ENCODE measurements around the gene TMEM40.

The TMEM40 gene

GRCh38 chr3:12774619-12775018 lies 15.6 kb upstream of the TMEM40 start:
- Histone ChIP-seq H3K36me3 (ENCODE audit: control insufficient read depth in 1 of 2, insufficient read depth in 2 of 2, low read length in 2 of 2) (no peaks in the 10 kb centered on the region), H3K4me3 (ENCODE audit: low read depth in 1 of 2, low read length in 2 of 2) (no peak overlapping the region), H3K27me3 (ENCODE audit: low read depth, low read length) (no peaks in the 10 kb centered on the region), H3K27ac (ENCODE audit: low read length) (no peak overlapping the region), H3K9me3 (ENCODE audit: control insufficient read depth in 1 of 2, low read length in 2 of 2) (no peaks in the 10 kb centered on the region), H3K4me1 (ENCODE audit: control insufficient read depth in 1 of 2, insufficient read depth in 2 of 2, low read length in 2 of 2) (no peaks in the 10 kb centered on the region)

DNA sequence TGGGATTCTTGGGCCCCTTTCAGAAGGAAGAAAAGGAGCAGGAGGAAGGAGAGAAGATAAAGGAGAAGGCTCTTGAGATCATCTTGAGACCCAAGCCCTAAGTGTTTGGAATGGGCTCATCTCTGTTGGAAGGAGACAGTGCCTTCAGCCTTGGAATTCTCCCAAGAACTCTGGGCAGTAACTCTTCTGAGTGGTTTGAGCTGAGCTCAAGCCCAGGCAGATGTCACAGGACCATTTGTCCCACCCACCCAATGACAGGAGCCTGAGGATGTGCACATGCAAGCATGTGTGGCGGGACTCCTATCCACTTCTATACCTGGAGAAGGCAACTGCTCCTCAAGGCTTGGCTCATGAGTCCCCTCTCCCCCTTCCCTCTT lies 14.6 kb upstream of the TMEM40 start:
- Histone ChIP-seq H3K4me1 (ENCODE audit: control insufficient read depth in 1 of 2, insufficient read depth in 2 of 2, low read length in 2 of 2) (no peaks in the 10 kb centered on the region), H3K9me3 (ENCODE audit: control insufficient read depth in 1 of 2, low read length in 2 of 2) (no peaks in the 10 kb centered on the region), H3K4me3 (ENCODE audit: low read depth in 1 of 2, low read length in 2 of 2) (no peak overlapping the region), H3K36me3 (ENCODE audit: control insufficient read depth in 1 of 2, insufficient read depth in 2 of 2, low read length in 2 of 2) (no peaks in the 10 kb centered on the region), H3K27me3 (ENCODE audit: low read depth, low read length) (no peaks in the 10 kb centered on the region), H3K27ac (ENCODE audit: low read length) (no peak overlapping the region)

DNA sequence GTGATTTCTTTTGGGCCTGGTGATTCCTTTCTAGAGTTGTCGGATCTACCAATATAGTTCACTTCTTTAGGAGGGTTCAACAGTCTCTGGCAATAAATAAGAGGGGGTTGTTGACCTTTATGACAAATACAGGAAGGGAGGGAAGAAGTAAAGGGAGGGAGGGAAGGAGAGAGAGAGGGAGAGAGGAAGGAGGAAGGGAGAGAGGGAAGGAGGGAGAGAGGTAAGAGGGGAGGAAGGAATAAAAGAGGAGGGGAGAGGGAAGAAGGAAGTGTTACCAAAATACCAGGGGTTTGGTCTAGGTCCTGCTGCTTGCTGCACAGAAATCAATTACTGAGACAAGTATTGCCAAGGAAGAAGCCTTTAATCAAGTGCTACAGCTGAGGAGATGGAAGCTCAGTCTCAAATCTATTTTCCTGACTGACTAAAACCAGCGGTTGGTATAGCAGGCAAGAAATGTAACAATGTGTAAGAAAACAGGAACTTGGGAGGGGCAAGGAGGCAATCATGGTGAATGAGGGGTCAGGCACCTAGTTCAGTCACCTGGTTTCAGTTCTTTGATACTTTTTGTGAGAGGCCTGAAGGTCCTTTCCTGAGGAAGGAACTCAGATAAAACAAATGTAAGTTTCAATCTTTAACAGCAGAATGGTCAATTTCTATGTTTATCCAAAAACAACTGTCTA lies 14.1 kb upstream of the TMEM40 start:
- Histone ChIP-seq H3K4me3 (ENCODE audit: low read depth in 1 of 2, low read length in 2 of 2) (no peak overlapping the region), H3K9me3 (ENCODE audit: control insufficient read depth in 1 of 2, low read length in 2 of 2) (no peaks in the 10 kb centered on the region), H3K27ac (ENCODE audit: low read length) (no peak overlapping the region), H3K36me3 (ENCODE audit: control insufficient read depth in 1 of 2, insufficient read depth in 2 of 2, low read length in 2 of 2) (no peaks in the 10 kb centered on the region), H3K4me1 (ENCODE audit: control insufficient read depth in 1 of 2, insufficient read depth in 2 of 2, low read length in 2 of 2) (no peaks in the 10 kb centered on the region), H3K27me3 (ENCODE audit: low read depth, low read length) (no peaks in the 10 kb centered on the region)

DNA sequence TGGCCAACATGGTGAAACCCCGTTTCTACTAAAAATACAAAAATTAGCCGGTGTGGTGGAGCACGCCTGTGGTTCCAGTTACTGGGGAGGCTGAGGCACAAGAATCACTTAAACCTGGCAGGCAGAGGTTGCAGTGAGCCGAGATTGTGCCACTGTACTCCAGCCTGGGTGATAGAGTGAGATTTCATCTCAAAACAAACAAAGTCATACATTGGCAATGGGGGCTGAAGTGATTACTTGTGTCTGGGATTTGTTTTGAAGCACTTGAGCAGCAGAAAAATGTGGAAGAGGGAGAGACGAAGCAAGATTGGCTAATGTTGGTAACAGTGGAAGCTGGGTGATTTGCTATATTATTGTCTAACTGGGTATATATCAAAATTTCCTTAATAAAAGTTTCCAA lies 13.4 kb upstream of the TMEM40 start:
- Histone ChIP-seq H3K27ac (ENCODE audit: low read length) (no peak overlapping the region), H3K27me3 (ENCODE audit: low read depth, low read length) (no peaks in the 10 kb centered on the region), H3K4me1 (ENCODE audit: control insufficient read depth in 1 of 2, insufficient read depth in 2 of 2, low read length in 2 of 2) (no peaks in the 10 kb centered on the region)

GRCh38 chr3:12771236-12771635 lies 12.2 kb upstream of the TMEM40 start:
- Histone ChIP-seq H3K27ac (ENCODE audit: low read length) (no peak overlapping the region), H3K4me1 (ENCODE audit: control insufficient read depth in 1 of 2, insufficient read depth in 2 of 2, low read length in 2 of 2) (no peaks in the 10 kb centered on the region), H3K36me3 (ENCODE audit: control insufficient read depth in 1 of 2, insufficient read depth in 2 of 2, low read length in 2 of 2) (no peaks in the 10 kb centered on the region), H3K27me3 (ENCODE audit: low read depth, low read length) (no peaks in the 10 kb centered on the region), H3K9me3 (ENCODE audit: control insufficient read depth in 1 of 2, low read length in 2 of 2) (no peaks in the 10 kb centered on the region), H3K4me3 (ENCODE audit: low read depth in 1 of 2, low read length in 2 of 2) (no peak overlapping the region)

More for the DNA sequence above, 13.4 kb upstream of the TMEM40 start:
- H3K36me3 ChIP-seq (ENCODE audit: control insufficient read depth in 1 of 2, insufficient read depth in 2 of 2, low read length in 2 of 2): no peaks in the 10 kb centered on the region
- no peak overlapping the region for H3K4me3 ChIP-seq (ENCODE audit: low read depth in 1 of 2, low read length in 2 of 2)
- no peaks in the 10 kb centered on the region for H3K9me3 ChIP-seq (ENCODE audit: control insufficient read depth in 1 of 2, low read length in 2 of 2)

- Histone ChIP-seq H3K27me3 (ENCODE audit: low read depth, low read length) (no peaks in the 10 kb centered on the region), H3K36me3 (ENCODE audit: control insufficient read depth in 1 of 2, insufficient read depth in 2 of 2, low read length in 2 of 2) (no peaks in the 10 kb centered on the region), H3K27ac (ENCODE audit: low read length) (no peak overlapping the region), H3K4me1 (ENCODE audit: control insufficient read depth in 1 of 2, insufficient read depth in 2 of 2, low read length in 2 of 2) (no peaks in the 10 kb centered on the region), H3K4me3 (ENCODE audit: low read depth in 1 of 2, low read length in 2 of 2) (no peak overlapping the region), H3K9me3 (ENCODE audit: control insufficient read depth in 1 of 2, low read length in 2 of 2) (no peaks in the 10 kb centered on the region)
These were observed 10.7 kb upstream of the TMEM40 start for GRCh38 chr3:12769761-12770160.

- H3K9me3 ChIP-seq (ENCODE audit: control insufficient read depth in 1 of 2, low read length in 2 of 2): no peaks in the 10 kb centered on the region
- no peaks in the 10 kb centered on the region for H3K4me1 ChIP-seq (ENCODE audit: control insufficient read depth in 1 of 2, insufficient read depth in 2 of 2, low read length in 2 of 2)
- no peaks in the 10 kb centered on the region for H3K36me3 ChIP-seq (ENCODE audit: control insufficient read depth in 1 of 2, insufficient read depth in 2 of 2, low read length in 2 of 2)
- H3K4me3 ChIP-seq (ENCODE audit: low read depth in 1 of 2, low read length in 2 of 2): no peak overlapping the region
- no peaks in the 10 kb centered on the region for H3K27me3 ChIP-seq (ENCODE audit: low read depth, low read length)
- H3K27ac ChIP-seq (ENCODE audit: low read length): no peak overlapping the region
These were observed 9.8 kb upstream of the TMEM40 start for GRCh38 chr3:12768579-12769527.

DNA sequence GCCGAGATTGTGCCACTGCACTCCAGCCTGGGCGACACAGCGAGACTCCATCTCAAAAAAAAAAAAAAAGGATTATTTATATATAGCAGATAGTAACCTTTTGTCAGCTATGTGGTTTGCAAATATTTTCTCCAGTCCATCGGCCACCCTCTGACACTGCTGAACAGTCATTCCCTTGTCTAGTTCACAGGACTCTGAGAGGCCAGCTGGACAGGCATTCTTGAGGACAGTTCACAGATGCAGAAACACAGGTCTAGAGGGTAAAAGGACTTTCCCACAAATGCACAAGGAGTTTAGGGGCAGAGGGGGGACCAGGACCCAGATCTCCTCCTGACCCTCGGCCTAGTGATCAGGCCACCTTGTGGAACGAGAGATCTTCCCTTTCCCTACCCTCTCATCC lies 7.5 kb upstream of the TMEM40 start:
- Histone ChIP-seq H3K4me3 (ENCODE audit: low read depth in 1 of 2, low read length in 2 of 2) (no peak overlapping the region), H3K27me3 (ENCODE audit: low read depth, low read length) (no peaks in the 10 kb centered on the region), H3K27ac (ENCODE audit: low read length) (no peak overlapping the region), H3K9me3 (ENCODE audit: control insufficient read depth in 1 of 2, low read length in 2 of 2) (no peaks in the 10 kb centered on the region), H3K4me1 (ENCODE audit: control insufficient read depth in 1 of 2, insufficient read depth in 2 of 2, low read length in 2 of 2) (no peaks in the 10 kb centered on the region), H3K36me3 (ENCODE audit: control insufficient read depth in 1 of 2, insufficient read depth in 2 of 2, low read length in 2 of 2) (no peaks in the 10 kb centered on the region)

GRCh38 chr3:12764171-12764776 lies 5.2 kb upstream of the TMEM40 start:
- Histone ChIP-seq H3K9me3 (ENCODE audit: control insufficient read depth in 1 of 2, low read length in 2 of 2) (no peaks in the 10 kb centered on the region), H3K4me1 (ENCODE audit: control insufficient read depth in 1 of 2, insufficient read depth in 2 of 2, low read length in 2 of 2) (no peaks in the 10 kb centered on the region), H3K27ac (ENCODE audit: low read length) (no peak overlapping the region)

DNA sequence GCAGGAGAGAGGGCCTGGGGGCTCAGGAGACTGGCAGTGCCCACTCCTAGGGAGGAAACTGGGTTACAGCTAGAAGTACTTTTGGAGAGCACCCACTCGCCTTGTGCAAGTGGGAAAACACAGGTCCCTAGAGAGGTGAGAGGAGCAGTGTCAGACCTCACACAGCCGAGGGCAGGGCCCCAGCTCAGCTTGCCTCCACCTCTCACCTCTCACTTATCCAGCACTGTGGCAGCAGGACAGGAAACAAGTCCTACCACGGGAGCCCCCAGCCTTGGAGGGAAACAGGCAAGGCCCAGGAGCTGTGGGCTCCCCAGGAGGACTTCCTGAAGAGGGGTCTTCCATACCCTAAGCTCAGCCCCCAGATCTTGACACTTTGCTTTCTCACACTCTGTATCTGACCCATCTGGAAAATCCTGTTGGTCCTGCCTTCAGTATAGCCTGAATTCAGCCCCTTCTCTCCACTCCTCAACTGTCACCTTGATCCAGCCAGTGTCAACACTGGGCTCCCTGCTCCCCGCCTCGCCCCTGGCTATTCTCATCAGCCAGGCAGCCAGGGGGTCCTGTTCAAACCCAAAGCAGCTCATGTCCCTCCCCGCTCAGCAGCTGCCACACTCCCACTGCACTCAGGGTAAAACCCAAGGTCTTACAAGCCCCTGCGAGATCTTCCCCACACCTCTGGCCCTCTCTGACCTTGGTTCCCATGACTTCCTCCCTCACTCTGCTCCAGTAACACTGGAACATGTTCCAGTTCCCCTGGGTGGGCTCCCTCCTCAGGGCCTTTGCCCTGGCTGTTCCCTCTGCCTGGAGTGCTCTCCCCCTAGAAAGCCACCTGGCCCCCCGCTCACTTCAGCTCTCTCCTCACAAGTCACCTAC lies 870 bp upstream of the TMEM40 start:
- peaks cover 0 to 12% of the 10 kb centered on the region in 2 donors for H3K4me1 ChIP-seq (ENCODE audit: control insufficient read depth in 1 of 2, insufficient read depth in 2 of 2, low read length in 2 of 2)
- H3K4me3 ChIP-seq (ENCODE audit: low read depth in 1 of 2, low read length in 2 of 2): no peak overlapping the region
- H3K36me3 ChIP-seq (ENCODE audit: control insufficient read depth in 1 of 2, insufficient read depth in 2 of 2, low read length in 2 of 2): no peaks in the 10 kb centered on the region
- no peaks in the 10 kb centered on the region for H3K27me3 ChIP-seq (ENCODE audit: low read depth, low read length)
- H3K9me3 ChIP-seq (ENCODE audit: control insufficient read depth in 1 of 2, low read length in 2 of 2): no peaks in the 10 kb centered on the region
- H3K27ac ChIP-seq (ENCODE audit: low read length): no peak overlapping the region

More at GRCh38 chr3:12764171-12764776, 5.2 kb upstream of the TMEM40 start:
- no peaks in the 10 kb centered on the region for H3K27me3 ChIP-seq (ENCODE audit: low read depth, low read length)
- no peak overlapping the region for H3K4me3 ChIP-seq (ENCODE audit: low read depth in 1 of 2, low read length in 2 of 2)
- no peaks in the 10 kb centered on the region for H3K36me3 ChIP-seq (ENCODE audit: control insufficient read depth in 1 of 2, insufficient read depth in 2 of 2, low read length in 2 of 2)
